MM.1S (cell line): ENCODE results near the gene NRXN3.

ENCODE experiments used
- DNase-seq: peaks from one replicate; pipeline ENCODE4 v3.0.0-alpha.2; 2015
- H2AFZ ChIP-seq: fragments of 300-600 bp; sonication (generic); 2 replicates; pipeline ENCODE4 v1.6.0; 2016; ENCODE audit warnings: antibody characterized with exemption, low read length
- H3F3A ChIP-seq: fragments of 300-600 bp; sonication (generic); 2 replicates; pipeline ENCODE4 v1.6.1; 2016; ENCODE audit warnings: mild to moderate bottlenecking, antibody characterized with exemption, low read length, moderate library complexity, mixed read lengths; ENCODE audit not compliant: insufficient read depth
- H3K27ac ChIP-seq: fragments of 300-600 bp; sonication (generic); 2 replicates; pipeline ENCODE4 v1.5.1; 2016; ENCODE audit warnings: mild to moderate bottlenecking, low read length
- H3K27me3 ChIP-seq: fragments of 300-600 bp; sonication (generic); replicated peaks from 2 replicates; pipeline ENCODE4 v1.6.0; 2016; ENCODE audit warnings: low read length; ENCODE audit not compliant: insufficient read depth
- H3K36me3 ChIP-seq: fragments of 300-600 bp; sonication (generic); replicated peaks from 2 replicates; pipeline ENCODE4 v1.6.1; 2016; ENCODE audit warnings: mild to moderate bottlenecking, low read length, mixed read lengths; ENCODE audit not compliant: insufficient read depth
- H3K4me1 ChIP-seq: fragments of 300-600 bp; sonication (generic); 2 replicates; pipeline ENCODE4 v1.6.1; 2016; ENCODE audit warnings: low read length, mixed read lengths
- H3K4me2 ChIP-seq: fragments of 300-600 bp; sonication (generic); 2 replicates; pipeline ENCODE4 v1.6.0; 2016; ENCODE audit warnings: low read depth, low read length
- H3K4me3 ChIP-seq: fragments of 300-600 bp; sonication (generic); 2 replicates; pipeline ENCODE4 v1.5.1; 2016; ENCODE audit warnings: low read length, mixed read lengths
- H3K79me2 ChIP-seq: fragments of 300-600 bp; sonication (generic); 2 replicates; pipeline ENCODE4 v1.6.1; 2016; ENCODE audit warnings: mixed run types, low read length, mixed read lengths
- H3K9ac ChIP-seq: fragments of 300-600 bp; sonication (generic); 2 replicates; pipeline ENCODE4 v1.6.1; 2016; ENCODE audit warnings: low read length, mixed read lengths
- H3K9me2 ChIP-seq: fragments of 300-600 bp; sonication (generic); replicated peaks from 2 replicates; pipeline ENCODE4 v1.6.1; 2016; ENCODE audit warnings: mild to moderate bottlenecking, low read length, mixed read lengths; ENCODE audit not compliant: insufficient read depth
- H3K9me3 ChIP-seq: fragments of 300-600 bp; sonication (generic); replicated peaks from 2 replicates; pipeline ENCODE4 v1.6.1; 2016; ENCODE audit warnings: mild to moderate bottlenecking, low read length, mixed read lengths; ENCODE audit not compliant: insufficient read depth
- H4K20me1 ChIP-seq: fragments of 300-600 bp; sonication (generic); 2 replicates; pipeline ENCODE4 v1.6.1; 2016; ENCODE audit warnings: mild to moderate bottlenecking, low read length, moderate library complexity, mixed read lengths; ENCODE audit not compliant: insufficient read depth
- EZH2 ChIP-seq: fragments of 300-600 bp; sonication (generic); optimal IDR thresholded peaks from 2 replicates; pipeline ENCODE3; 2017; ENCODE audit warnings: low read depth, mild to moderate bottlenecking, antibody characterized with exemption, low read length, mixed read lengths
- EZH2phosphoT487 ChIP-seq: fragments of 300-600 bp; sonication (generic); IDR thresholded peaks from 2 replicates; pipeline ENCODE4 v1.6.1; 2018; ENCODE audit warnings: antibody characterized with exemption, low read length
- TF ChIP-seq, protein P1 (sequence below): fragments of 300-600 bp; sonication (generic); IDR thresholded peaks from 2 replicates; pipeline ENCODE4 v1.5.1; 2016; ENCODE audit warnings: antibody characterized with exemption, low read length, mixed read lengths

The NRXN3 gene

GRCh38 chr14:78992867-78993266 lies 822.7 kb downstream of the NRXN3 start:
- H3K27me3 ChIP-seq, result no peaks in the 10 kb centered on the region
- no peak overlapping the region for H3K27ac ChIP-seq
- H3K4me3 ChIP-seq, result no peak overlapping the region
- no peaks in the 10 kb centered on the region for H3K4me1 ChIP-seq
- H2AFZ ChIP-seq, result no peak overlapping the region
- no peaks in the 10 kb centered on the region for H3K9me3 ChIP-seq
- no peak overlapping the region for H3K4me2 ChIP-seq
- H3K9ac ChIP-seq, result no peak overlapping the region
- H3F3A ChIP-seq, result no peaks in the 10 kb centered on the region
- TF ChIP-seq, protein P1, sequence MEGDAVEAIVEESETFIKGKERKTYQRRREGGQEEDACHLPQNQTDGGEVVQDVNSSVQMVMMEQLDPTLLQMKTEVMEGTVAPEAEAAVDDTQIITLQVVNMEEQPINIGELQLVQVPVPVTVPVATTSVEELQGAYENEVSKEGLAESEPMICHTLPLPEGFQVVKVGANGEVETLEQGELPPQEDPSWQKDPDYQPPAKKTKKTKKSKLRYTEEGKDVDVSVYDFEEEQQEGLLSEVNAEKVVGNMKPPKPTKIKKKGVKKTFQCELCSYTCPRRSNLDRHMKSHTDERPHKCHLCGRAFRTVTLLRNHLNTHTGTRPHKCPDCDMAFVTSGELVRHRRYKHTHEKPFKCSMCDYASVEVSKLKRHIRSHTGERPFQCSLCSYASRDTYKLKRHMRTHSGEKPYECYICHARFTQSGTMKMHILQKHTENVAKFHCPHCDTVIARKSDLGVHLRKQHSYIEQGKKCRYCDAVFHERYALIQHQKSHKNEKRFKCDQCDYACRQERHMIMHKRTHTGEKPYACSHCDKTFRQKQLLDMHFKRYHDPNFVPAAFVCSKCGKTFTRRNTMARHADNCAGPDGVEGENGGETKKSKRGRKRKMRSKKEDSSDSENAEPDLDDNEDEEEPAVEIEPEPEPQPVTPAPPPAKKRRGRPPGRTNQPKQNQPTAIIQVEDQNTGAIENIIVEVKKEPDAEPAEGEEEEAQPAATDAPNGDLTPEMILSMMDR, result no peak
- TF ChIP-seq EZH2phosphoT487 (no peak), EZH2 (no peak)
- DNase-seq, result no peak
- H3K79me2 ChIP-seq, result no peaks in the 10 kb centered on the region
- no peaks in the 10 kb centered on the region for H4K20me1 ChIP-seq
- H3K9me2 ChIP-seq, result no peaks in the 10 kb centered on the region
- no peaks in the 10 kb centered on the region for H3K36me3 ChIP-seq

DNA sequence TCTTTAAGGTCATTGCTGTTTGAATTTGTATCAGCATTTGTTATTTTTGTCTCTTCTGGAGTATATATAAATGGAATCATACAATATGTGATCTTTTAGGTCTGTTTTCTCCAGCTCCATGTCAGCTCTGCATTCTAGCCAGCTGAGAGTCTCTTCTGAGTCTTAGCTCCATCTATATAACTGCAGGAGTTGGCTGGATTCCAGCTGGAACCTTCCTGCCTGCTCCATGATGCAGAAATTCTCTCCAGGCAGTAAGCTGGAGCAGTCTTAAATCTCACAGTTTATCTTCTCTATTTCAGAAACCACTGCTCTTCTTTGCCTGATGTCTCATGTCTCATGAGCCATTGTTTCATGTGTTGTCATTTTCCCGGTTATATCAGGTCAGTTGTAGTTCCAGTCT lies 827.6 kb downstream of the NRXN3 start:
- Histone ChIP-seq H2AFZ (no peak overlapping the region), H3K36me3 (no peaks in the 10 kb centered on the region), H3K4me2 (no peak overlapping the region), H4K20me1 (no peaks in the 10 kb centered on the region), H3K79me2 (no peaks in the 10 kb centered on the region), H3K9ac (no peak overlapping the region), H3K9me3 (no peaks in the 10 kb centered on the region), H3K27me3 (no peaks in the 10 kb centered on the region), H3K4me1 (no peaks in the 10 kb centered on the region), H3K27ac (no peak overlapping the region), H3K9me2 (no peaks in the 10 kb centered on the region), H3F3A (no peaks in the 10 kb centered on the region), H3K4me3 (no peak overlapping the region)
- TF ChIP-seq, protein P1, result no peak
- no peak for TF ChIP-seq EZH2
- no peak for TF ChIP-seq EZH2phosphoT487
- DNase-seq, result no peak

DNA sequence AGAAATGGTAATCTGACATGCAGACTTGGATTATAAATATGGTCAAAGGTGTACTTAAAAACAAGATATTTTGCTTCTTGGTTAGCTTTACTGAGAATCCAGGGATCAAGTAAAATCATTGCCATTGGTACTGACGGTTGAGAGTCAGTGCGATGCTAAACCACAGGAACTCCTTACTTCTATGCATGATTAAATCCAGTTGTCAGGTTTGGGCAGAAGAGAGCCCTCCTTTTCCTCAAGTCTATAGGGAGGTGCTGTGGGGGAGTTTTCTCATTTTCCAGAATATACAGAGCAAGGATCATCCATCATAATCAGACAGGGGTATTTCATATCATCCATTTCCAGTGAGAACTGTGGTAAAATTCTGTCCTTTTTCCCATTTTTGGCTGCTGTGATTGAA lies 839.1 kb downstream of the NRXN3 start:
- Histone ChIP-seq H4K20me1 (no peaks in the 10 kb centered on the region), H3K9me3 (no peaks in the 10 kb centered on the region), H3K36me3 (no peaks in the 10 kb centered on the region), H3K9ac (no peak overlapping the region), H3K27ac (no peak overlapping the region), H3K9me2 (no peaks in the 10 kb centered on the region), H2AFZ (no peak overlapping the region), H3K4me1 (no peaks in the 10 kb centered on the region), H3K27me3 (no peaks in the 10 kb centered on the region), H3K4me3 (no peak overlapping the region), H3F3A (no peaks in the 10 kb centered on the region), H3K4me2 (no peak overlapping the region), H3K79me2 (no peaks in the 10 kb centered on the region)
- TF ChIP-seq, protein P1, result no peak
- TF ChIP-seq EZH2, result no peak
- TF ChIP-seq EZH2phosphoT487, result no peak
- DNase-seq, result no peak
